Karpas-422 (cell line): ENCODE results near the gene TGFBR3L. TPM values are rescaled to one million over a fixed set of nuclear protein-coding genes. Genes with fewer than 3 reads are reported as not detected.

Source experiments
- DNase-seq: peaks from one replicate; pipeline ENCODE4 v3.0.0-alpha.2; 2015
- H2AFZ ChIP-seq: fragments of 200-600 bp; sonication (generic); 2 replicates; pipeline ENCODE4 v1.6.1; 2014; ENCODE audit warnings: antibody characterized with exemption, low read length, mixed read lengths
- H3K27ac ChIP-seq: fragments of 200-600 bp; sonication (generic); 2 replicates; pipeline ENCODE4 v1.5.1; 2014; ENCODE audit warnings: mild to moderate bottlenecking, low read length, moderate library complexity
- H3K27me3 ChIP-seq: fragments of 200-600 bp; sonication (generic); 2 replicates; pipeline ENCODE4 v1.6.1; 2014; ENCODE audit warnings: low read length, mixed read lengths
- H3K36me3 ChIP-seq: fragments of 200-600 bp; sonication (generic); 2 replicates; pipeline ENCODE4 v1.6.1; 2014; ENCODE audit warnings: low read length, mixed read lengths; ENCODE audit not compliant: insufficient read depth
- H3K4me1 ChIP-seq: fragments of 200-600 bp; sonication (generic); 2 replicates; pipeline ENCODE4 v1.6.1; 2014; ENCODE audit warnings: mild to moderate bottlenecking, low read length, mixed read lengths
- H3K4me2 ChIP-seq: fragments of 200-600 bp; sonication (generic); 2 replicates; pipeline ENCODE4 v1.6.1; 2014; ENCODE audit warnings: low read length, low read depth, mild to moderate bottlenecking; ENCODE audit not compliant: poor library complexity, severe bottlenecking
- H3K4me3 ChIP-seq: fragments of 200-600 bp; sonication (generic); 2 replicates; pipeline ENCODE4 v1.5.1; 2014; ENCODE audit warnings: mild to moderate bottlenecking, antibody characterized with exemption, low read length, mixed read lengths
- H3K79me2 ChIP-seq: fragments of 200-600 bp; sonication (generic); 2 replicates; pipeline ENCODE4 v1.6.1; 2014; ENCODE audit warnings: mild to moderate bottlenecking, low read length, mixed read lengths
- H3K9ac ChIP-seq: fragments of 200-600 bp; sonication (generic); 2 replicates; pipeline ENCODE4 v1.6.0; 2014; ENCODE audit warnings: low read length
- H3K9me2 ChIP-seq: fragments of 200-600 bp; sonication (generic), shearing (Covaris generic); replicated peaks from 2 replicates; pipeline ENCODE4 v1.6.0; 2014; ENCODE audit warnings: mild to moderate bottlenecking, low read length, moderate library complexity; ENCODE audit not compliant: insufficient read depth
- H3K9me3 ChIP-seq: fragments of 300-700, 200-600 bp; sonication (generic); 2 replicates; pipeline ENCODE4 v1.6.1; 2014; ENCODE audit warnings: low read length, mixed read lengths
- H4K20me1 ChIP-seq: fragments of 200-600 bp; sonication (generic); 2 replicates; pipeline ENCODE4 v1.6.1; 2014; ENCODE audit warnings: mild to moderate bottlenecking, antibody characterized with exemption, low read length, low read depth; ENCODE audit not compliant: insufficient read depth
- total RNA-seq: library from RNA; depleted of rRNA; stranded (reverse); fragments of >200 nt; shearing (Covaris generic); gene quantifications from 2 replicates; pipeline ENCODE4 v1.2.3, GENCODE V29; 2014; ENCODE audit warnings: low replicate concordance

The TGFBR3L gene
- total RNA-seq, 1 experiment from 2014 or later, result not detected

DNA sequence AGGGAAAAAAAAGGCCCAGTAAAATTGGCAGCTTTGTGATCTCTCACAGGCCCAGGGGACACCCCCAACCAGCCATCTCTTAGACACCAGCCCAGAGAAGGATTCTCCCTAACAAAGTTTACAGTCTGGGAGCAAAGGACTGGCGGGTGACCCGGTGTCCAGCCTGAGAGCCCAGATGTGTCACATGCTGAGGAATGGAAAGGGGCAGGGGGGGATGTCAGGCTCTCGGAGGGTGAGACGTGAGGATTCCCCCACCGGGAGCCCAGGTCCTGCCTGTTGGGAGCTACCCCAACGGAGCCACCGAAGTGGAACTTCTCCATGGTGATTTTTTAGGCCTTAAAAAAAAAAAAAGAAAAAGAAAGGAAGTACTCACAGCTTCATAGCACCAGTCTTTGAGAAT lies 16.1 kb downstream of the TGFBR3L start:
- no peak for DNase-seq
- H3K27ac ChIP-seq, result no peak overlapping the region
- H3K9me2 ChIP-seq, result no peaks in the 10 kb centered on the region
- no peaks in the 10 kb centered on the region for H3K27me3 ChIP-seq
- no peaks in the 10 kb centered on the region for H3K36me3 ChIP-seq
- no peaks in the 10 kb centered on the region for H3K79me2 ChIP-seq
- H3K9ac ChIP-seq, result no peak overlapping the region
- no peak overlapping the region for H3K4me3 ChIP-seq
- H2AFZ ChIP-seq, result no peak overlapping the region
- peaks cover 4% of the 10 kb centered on the region for H3K4me1 ChIP-seq
- no peak overlapping the region for H3K4me2 ChIP-seq
- H4K20me1 ChIP-seq, result peaks cover 7% of the 10 kb centered on the region; the same call in 1 of the 2 replicates
- H3K9me3 ChIP-seq, result no peaks in the 10 kb centered on the region

DNA sequence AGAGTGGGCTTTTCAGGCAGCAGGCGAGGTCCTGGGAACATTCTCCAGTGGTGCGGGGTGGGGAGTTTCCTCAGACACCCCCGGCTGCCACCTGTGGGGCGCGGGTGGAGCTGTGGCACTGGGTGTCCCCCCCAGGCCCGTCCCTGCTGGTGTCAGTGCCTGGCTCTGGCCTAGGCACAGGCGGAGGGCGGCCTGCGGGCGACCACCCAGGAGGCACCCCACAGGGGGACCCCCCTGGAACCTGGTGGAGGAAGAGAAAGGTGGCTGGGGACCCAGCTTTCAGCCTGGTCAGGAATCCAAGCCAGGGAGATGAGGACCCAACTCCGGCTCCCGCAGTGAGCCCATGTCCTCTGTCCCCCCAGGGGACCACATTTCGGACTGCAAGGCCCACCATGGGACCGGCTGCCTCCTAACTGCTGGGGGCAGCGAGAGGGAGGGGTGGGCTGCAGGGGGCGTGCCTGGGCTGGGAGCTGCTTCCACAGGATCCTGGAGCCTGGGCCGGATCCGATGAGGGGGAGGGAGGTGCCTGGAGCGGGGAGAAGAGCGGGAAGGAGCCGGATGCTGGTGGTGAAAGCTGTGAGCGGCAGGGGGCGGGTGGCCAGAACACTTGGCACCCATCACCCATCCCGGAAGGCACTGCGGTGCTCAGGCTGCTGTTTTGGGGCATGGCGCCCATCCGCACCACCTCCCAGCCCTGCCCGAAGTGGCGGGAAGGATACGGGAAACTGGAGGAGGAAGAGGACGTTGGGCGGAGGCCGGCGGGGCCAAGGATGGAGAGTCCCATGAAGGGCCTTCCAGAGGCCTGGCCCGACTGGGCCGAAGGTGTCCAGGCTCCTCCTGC lies 16.8 kb downstream of the TGFBR3L start:
- no peak overlapping the region for H3K27ac ChIP-seq
- H3K9me2 ChIP-seq, result no peaks in the 10 kb centered on the region
- peaks cover 7% of the 10 kb centered on the region; the same call in 1 of the 2 replicates for H4K20me1 ChIP-seq
- H3K4me3 ChIP-seq, result no peak overlapping the region
- no peak overlapping the region for H2AFZ ChIP-seq
- no peak overlapping the region for H3K9ac ChIP-seq
- no peaks in the 10 kb centered on the region for H3K79me2 ChIP-seq
- no peaks in the 10 kb centered on the region for H3K27me3 ChIP-seq
- no peak overlapping the region for H3K4me2 ChIP-seq
- H3K9me3 ChIP-seq, result no peaks in the 10 kb centered on the region
- H3K36me3 ChIP-seq, result no peaks in the 10 kb centered on the region
- peaks cover under 1% of the 10 kb centered on the region; the same call in 1 of the 2 replicates for H3K4me1 ChIP-seq
- DNase-seq, result no peak

DNA sequence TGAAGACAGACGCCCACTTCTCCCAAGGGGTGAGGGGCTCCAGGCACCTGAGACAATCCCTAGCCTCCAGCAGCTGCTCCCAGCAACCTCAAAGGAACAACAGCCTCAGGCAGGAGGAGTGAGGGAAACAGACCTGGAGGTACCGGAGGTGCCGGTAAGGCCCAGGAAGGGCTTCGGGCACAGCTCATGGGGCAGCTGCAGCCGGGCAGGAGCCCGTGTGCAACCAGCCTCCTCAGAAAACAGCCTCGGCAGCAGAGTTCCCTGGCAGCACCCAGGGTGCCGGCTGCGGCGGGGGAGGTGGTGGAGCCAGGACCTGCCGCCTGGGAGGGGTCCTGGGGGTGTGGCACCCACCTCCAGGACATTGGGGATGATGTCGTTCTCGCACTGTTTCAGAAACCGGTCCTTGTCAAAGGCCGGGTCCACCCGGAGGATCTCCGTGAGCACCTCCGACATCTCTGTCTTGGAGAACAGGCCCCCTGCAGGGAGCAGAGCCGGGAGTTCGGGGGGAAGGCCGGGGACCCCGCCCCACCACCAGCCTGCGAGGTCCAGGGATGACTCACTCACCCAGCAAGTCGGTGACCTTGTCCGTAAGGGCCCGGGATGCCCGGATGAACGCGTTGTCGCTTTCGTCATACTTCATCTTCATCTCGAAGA lies 17.8 kb downstream of the TGFBR3L start:
- Histone ChIP-seq H3K9me2 (no peaks in the 10 kb centered on the region), H3K27ac (no peak overlapping the region), H3K9me3 (no peaks in the 10 kb centered on the region), H4K20me1 (peaks cover 7% of the 10 kb centered on the region; the same call in 1 of the 2 replicates), H2AFZ (no peak overlapping the region), H3K4me1 (no peaks in the 10 kb centered on the region), H3K36me3 (no peaks in the 10 kb centered on the region), H3K4me3 (no peak overlapping the region), H3K9ac (no peak overlapping the region), H3K4me2 (no peak overlapping the region), H3K79me2 (no peaks in the 10 kb centered on the region), H3K27me3 (no peaks in the 10 kb centered on the region)
- DNase-seq, result no peak

DNA sequence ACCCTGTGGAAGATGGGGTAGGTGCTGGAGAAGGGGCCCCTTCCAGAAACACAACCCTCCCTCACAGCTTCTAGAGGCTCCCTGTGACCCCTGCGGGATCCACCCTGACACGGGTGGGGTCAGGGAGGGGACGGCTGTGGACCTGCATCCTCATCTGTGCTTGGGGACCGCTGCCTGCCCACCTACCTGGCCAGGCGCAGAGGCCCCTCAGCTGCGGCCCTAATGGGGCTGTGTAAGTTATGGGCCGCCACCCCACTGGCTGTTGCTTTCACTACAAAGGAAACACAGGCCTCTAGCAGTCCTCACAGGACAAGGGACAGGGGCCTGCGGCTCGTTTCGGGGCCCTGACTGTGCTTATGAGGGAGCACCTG lies 18.3 kb downstream of the TGFBR3L start:
- H2AFZ ChIP-seq, result no peak overlapping the region
- H3K79me2 ChIP-seq, result no peaks in the 10 kb centered on the region
- H3K36me3 ChIP-seq, result peaks cover 2% of the 10 kb centered on the region; the same call in 1 of the 2 replicates
- no peak overlapping the region for H3K4me3 ChIP-seq
- H3K9me3 ChIP-seq, result no peaks in the 10 kb centered on the region
- no peak overlapping the region for H3K27ac ChIP-seq
- no peaks in the 10 kb centered on the region for H3K4me1 ChIP-seq
- no peak overlapping the region for H3K4me2 ChIP-seq
- DNase-seq, result no peak
- peaks cover 10% of the 10 kb centered on the region; the same call in 1 of the 2 replicates for H4K20me1 ChIP-seq
- H3K9me2 ChIP-seq, result no peaks in the 10 kb centered on the region
- H3K9ac ChIP-seq, result no peak overlapping the region
- no peaks in the 10 kb centered on the region for H3K27me3 ChIP-seq

DNA sequence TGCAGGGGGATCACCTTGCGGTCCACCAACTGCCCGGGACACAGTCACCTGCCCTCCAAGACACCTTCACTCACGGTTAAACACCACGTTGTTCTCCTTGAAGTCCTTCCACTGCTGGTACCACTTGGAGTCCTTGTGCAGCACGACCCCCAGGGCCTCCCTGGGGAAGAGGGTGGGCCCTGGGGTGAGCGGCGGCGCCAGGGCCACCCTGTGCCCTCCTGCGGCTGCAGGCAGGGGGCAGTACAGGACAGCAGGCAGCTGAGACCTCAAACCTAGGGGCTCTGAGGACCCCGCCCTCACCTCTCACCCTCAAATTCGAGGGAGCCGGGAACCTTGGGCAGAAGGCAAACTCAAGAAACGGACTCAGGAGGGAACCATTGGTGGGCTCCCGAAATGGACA lies 18.8 kb downstream of the TGFBR3L start:
- H3K9ac ChIP-seq, result no peak overlapping the region
- no peak overlapping the region for H3K27ac ChIP-seq
- no peak for DNase-seq
- H3K4me3 ChIP-seq, result no peak overlapping the region
- no peaks in the 10 kb centered on the region for H3K4me1 ChIP-seq
- peaks cover 10% of the 10 kb centered on the region; the same call in 1 of the 2 replicates for H4K20me1 ChIP-seq
- H3K79me2 ChIP-seq, result no peaks in the 10 kb centered on the region
- peaks cover 4% of the 10 kb centered on the region; the same call in 1 of the 2 replicates for H3K36me3 ChIP-seq
- no peaks in the 10 kb centered on the region for H3K27me3 ChIP-seq
- no peaks in the 10 kb centered on the region for H3K9me2 ChIP-seq
- H3K9me3 ChIP-seq, result no peaks in the 10 kb centered on the region
- no peak overlapping the region for H2AFZ ChIP-seq
- H3K4me2 ChIP-seq, result no peak overlapping the region

DNA sequence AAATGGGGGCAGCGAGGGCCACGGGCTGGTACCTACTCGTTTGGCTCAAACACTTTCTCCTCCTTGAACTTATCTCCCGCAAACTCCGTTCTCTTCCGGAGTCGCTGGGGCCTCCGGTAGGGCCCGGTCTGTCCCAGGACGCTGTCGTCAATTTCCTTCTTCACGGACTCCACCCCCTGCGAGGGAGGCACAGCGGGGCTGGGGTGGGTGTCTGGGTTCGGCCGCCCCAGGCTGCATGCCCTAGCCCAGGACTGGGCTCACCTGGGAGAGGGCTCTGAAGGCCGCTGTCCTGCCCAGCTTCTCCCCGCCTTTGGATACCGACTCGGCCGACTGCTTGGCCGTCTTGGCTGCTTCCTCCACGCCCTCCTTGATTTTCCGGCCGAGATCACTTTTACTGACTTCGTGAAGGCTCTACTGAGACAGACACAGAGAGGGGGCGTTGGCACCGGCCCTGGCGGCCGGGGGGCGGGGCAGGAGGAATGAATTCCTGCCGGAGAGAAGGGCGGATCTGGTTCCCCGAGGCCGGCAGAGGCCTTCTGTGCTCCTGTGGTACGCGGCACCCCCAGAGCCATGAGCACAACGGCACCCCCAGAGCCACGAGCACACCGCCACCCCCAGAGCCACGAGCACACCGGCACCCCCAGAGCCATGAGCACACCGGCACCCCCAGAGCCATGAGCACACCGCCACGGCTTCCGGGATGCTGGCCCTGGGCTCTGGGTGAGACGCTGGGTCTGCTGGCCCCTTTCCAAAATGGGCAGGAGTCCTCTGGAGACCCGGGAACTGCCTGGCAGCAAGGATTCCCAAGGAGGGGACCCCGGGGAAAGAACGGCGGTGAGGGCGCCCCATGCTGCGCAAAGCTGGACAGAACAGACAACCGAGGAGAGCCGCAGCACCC lies 19.4 kb downstream of the TGFBR3L start:
- peaks cover 4% of the 10 kb centered on the region; the same call in 1 of the 2 replicates for H3K36me3 ChIP-seq
- H3K4me3 ChIP-seq, result no peak overlapping the region
- no peak for DNase-seq
- no peaks in the 10 kb centered on the region for H3K4me1 ChIP-seq
- peaks cover 7% of the 10 kb centered on the region; the same call in 1 of the 2 replicates for H4K20me1 ChIP-seq
- H3K27me3 ChIP-seq, result no peaks in the 10 kb centered on the region
- no peaks in the 10 kb centered on the region for H3K9me3 ChIP-seq
- H3K27ac ChIP-seq, result no peak overlapping the region
- no peak overlapping the region for H2AFZ ChIP-seq
- H3K9me2 ChIP-seq, result no peaks in the 10 kb centered on the region
- H3K79me2 ChIP-seq, result 0 out of 2 replicates have a peak, but pooled peaks cover 3% of the 10 kb centered on the region
- H3K4me2 ChIP-seq, result no peak overlapping the region
- no peak overlapping the region for H3K9ac ChIP-seq

DNA sequence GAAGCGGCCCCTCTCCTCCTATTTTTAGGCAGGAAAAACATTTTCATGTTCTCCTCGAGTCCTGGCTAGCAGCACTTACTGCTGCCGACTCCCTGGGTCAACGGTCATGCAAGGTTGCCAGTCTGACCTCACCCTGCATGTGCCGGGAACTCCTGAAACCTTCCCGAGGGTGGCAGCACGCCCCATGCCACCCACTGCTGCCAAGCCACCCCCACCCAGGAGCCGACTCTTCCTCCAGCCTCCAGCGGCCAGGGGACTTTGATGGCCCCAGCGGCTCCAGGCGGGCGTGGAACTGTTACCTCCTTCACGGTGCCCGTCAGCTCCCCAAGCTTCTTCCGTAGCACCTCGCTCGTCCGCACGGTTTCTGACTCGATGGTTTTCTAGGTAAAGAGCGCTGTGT lies 20.1 kb downstream of the TGFBR3L start:
- H2AFZ ChIP-seq, result no peak overlapping the region
- no peaks in the 10 kb centered on the region for H3K9me2 ChIP-seq
- H3K36me3 ChIP-seq, result peaks cover 4% of the 10 kb centered on the region; the same call in 1 of the 2 replicates
- no peak overlapping the region for H3K27ac ChIP-seq
- H3K79me2 ChIP-seq, result 0 out of 2 replicates have a peak, but pooled peaks cover 4% of the 10 kb centered on the region
- no peaks in the 10 kb centered on the region for H3K4me1 ChIP-seq
- no peak overlapping the region for H3K9ac ChIP-seq
- H4K20me1 ChIP-seq, result 0 out of 2 replicates have a peak, but pooled peaks cover 6% of the 10 kb centered on the region
- H3K27me3 ChIP-seq, result no peaks in the 10 kb centered on the region
- H3K4me3 ChIP-seq, result no peak overlapping the region
- no peak overlapping the region for H3K4me2 ChIP-seq
- H3K9me3 ChIP-seq, result no peaks in the 10 kb centered on the region
- no peak for DNase-seq
